ENCODE results near the gene HBEGF. TPM values are rescaled to one million over a fixed set of nuclear protein-coding genes. Genes with fewer than 3 reads are reported as not detected.

HBEGF gene
- total and polyA plus RNA-seq, 2 donors (not counting 1 experiment from before 2014, with no cell fraction given): 0.89 to 2.4 TPM

GRCh38 chr5:140324041-140324600 is 22.3 kb downstream of the HBEGF start:
- H3K4me2 ChIP-seq (replicated peaks; ENCODE audit: low read depth, low read length, poor library complexity, severe bottlenecking): no peak overlapping the region
- no peaks in the 10 kb centered on the region for H3K27me3 ChIP-seq (replicated peaks in 1 of 4; ENCODE audit: control extremely low read depth in 1 of 4, control insufficient read depth in 3 of 4, insufficient read depth in 4 of 4, low read length in 3 of 4)
- no peaks in the 10 kb centered on the region for H3K9me3 ChIP-seq (ENCODE audit: control extremely low read depth in 1 of 3, control insufficient read depth in 2 of 3, insufficient read depth in 1 of 3, low read length in 2 of 3)
- no peak overlapping the region for H3K27ac ChIP-seq (ENCODE audit: low read length in 2 of 2)
- DNase-seq: no peak
- H4K20me1 ChIP-seq (ENCODE audit: control insufficient read depth, insufficient read depth, low read length, poor library complexity, severe bottlenecking): no peaks in the 10 kb centered on the region
- H3K79me2 ChIP-seq (ENCODE audit: control insufficient read depth, insufficient read depth, low read length): no peaks in the 10 kb centered on the region
- TF ChIP-seq CTCF (IDR thresholded peaks at IDR 0.05) (no peak), EZH2 (IDR thresholded peaks at IDR 0.05; ENCODE audit: borderline replicate concordance, insufficient read depth, low read depth, low read length, poor library complexity, severe bottlenecking) (no peak)
- no peak for ATAC-seq (ENCODE audit: low read depth)
- intact Hi-C loops (cut with micrococcal nuclease): no loop called here
- ChIA-PET CTCF (interaction anchor here (1.0 kb wide), 1 partner anchor 22 kb away, joined by 4 read pairs; the partner anchor contains the start of gene HBEGF), POLR2A (no interaction called here)
- Mint-ChIP-seq H3K9me3 (ENCODE audit: insufficient read depth) (peaks cover 2% of the 10 kb centered on the region), H3K27ac (no peak overlapping the region), H3K4me1 (no peaks in the 10 kb centered on the region), H3K27me3 (no peaks in the 10 kb centered on the region), H3K4me3 (no peak overlapping the region)
- H3K9ac ChIP-seq (ENCODE audit: low read length): no peak overlapping the region
- H3K4me1 ChIP-seq (ENCODE audit: control insufficient read depth in 2 of 2, insufficient read depth in 2 of 2, low read length in 2 of 2): no peaks in the 10 kb centered on the region
- 82% methylated on average over 4 of the region's 5 CpGs for WGBS (ENCODE audit: insufficient coverage)
- H3K36me3 ChIP-seq (replicated peaks in 1 of 2; ENCODE audit: control extremely low read depth in 1 of 2, control insufficient read depth in 1 of 2, extremely low read depth in 1 of 2, insufficient read depth in 2 of 2, low read length in 1 of 2): no peaks in the 10 kb centered on the region
- no peak overlapping the region for H2AFZ ChIP-seq (ENCODE audit: insufficient read depth, low read depth, low read length, poor library complexity, severe bottlenecking)
- H3K4me3 ChIP-seq (ENCODE audit: control extremely low read depth in 1 of 5, extremely low read depth in 1 of 5, insufficient read depth in 1 of 5, low read depth in 2 of 5, low read length in 4 of 5): no peak overlapping the region

- ATAC-seq (ENCODE audit: low read depth) (no peak), DNase-seq (no peak)
- no peaks in the 10 kb centered on the region for H3K79me2 ChIP-seq (ENCODE audit: control insufficient read depth, insufficient read depth, low read length)
- intact Hi-C loops (cut with micrococcal nuclease): no loop called here
- no peak overlapping the region for H2AFZ ChIP-seq (ENCODE audit: insufficient read depth, low read depth, low read length, poor library complexity, severe bottlenecking)
- CTCF ChIA-PET: interaction anchor here (0.7 kb wide), 1 partner anchor 11 kb away, joined by 3 read pairs; no protein-coding TSS in a partner anchor
- H3K27ac ChIP-seq (ENCODE audit: low read length in 2 of 2): no peak overlapping the region
- H3K4me2 ChIP-seq (replicated peaks; ENCODE audit: low read depth, low read length, poor library complexity, severe bottlenecking): no peak overlapping the region
- H3K4me1 ChIP-seq (ENCODE audit: control insufficient read depth in 2 of 2, insufficient read depth in 2 of 2, low read length in 2 of 2): no peaks in the 10 kb centered on the region
- no peak overlapping the region for H3K4me3 Mint-ChIP-seq
- H3K9me3 ChIP-seq (ENCODE audit: control extremely low read depth in 1 of 3, control insufficient read depth in 2 of 3, insufficient read depth in 1 of 3, low read length in 2 of 3): no peaks in the 10 kb centered on the region
- H3K4me3 ChIP-seq (ENCODE audit: control extremely low read depth in 1 of 5, extremely low read depth in 1 of 5, insufficient read depth in 1 of 5, low read depth in 2 of 5, low read length in 4 of 5): no peak overlapping the region
- no peaks in the 10 kb centered on the region for H3K27me3 Mint-ChIP-seq
- no peak overlapping the region for H3K27ac Mint-ChIP-seq
- H3K4me1 Mint-ChIP-seq: no peaks in the 10 kb centered on the region
- no peaks in the 10 kb centered on the region for H4K20me1 ChIP-seq (ENCODE audit: control insufficient read depth, insufficient read depth, low read length, poor library complexity, severe bottlenecking)
- POLR2A ChIA-PET: no interaction called here
- no peak overlapping the region for H3K9ac ChIP-seq (ENCODE audit: low read length)
- TF ChIP-seq EZH2 (IDR thresholded peaks at IDR 0.05; ENCODE audit: borderline replicate concordance, insufficient read depth, low read depth, low read length, poor library complexity, severe bottlenecking): no peak
- TF ChIP-seq CTCF (IDR thresholded peaks at IDR 0.05): no peak
- H3K9me3 Mint-ChIP-seq (ENCODE audit: insufficient read depth): peaks cover 2% of the 10 kb centered on the region
- WGBS (ENCODE audit: insufficient coverage): 86% methylated on average over 5 of the region's 9 CpGs
- no peaks in the 10 kb centered on the region for H3K36me3 ChIP-seq (replicated peaks in 1 of 2; ENCODE audit: control extremely low read depth in 1 of 2, control insufficient read depth in 1 of 2, extremely low read depth in 1 of 2, insufficient read depth in 2 of 2, low read length in 1 of 2)
- no peaks in the 10 kb centered on the region for H3K27me3 ChIP-seq (replicated peaks in 1 of 4; ENCODE audit: control extremely low read depth in 1 of 4, control insufficient read depth in 3 of 4, insufficient read depth in 4 of 4, low read length in 3 of 4)
These were observed 23.4 kb downstream of the HBEGF start for GRCh38 chr5:140322751-140323731.

Measured in B cell (primary cell).